GM23338 (cell line): Measurements from ENCODE around the gene SLC15A5.

ENCODE experiments used
- CREB1 ChIP-seq: fragments of 250-450 bp; sonication (Bioruptor Pico); IDR thresholded peaks from 2 replicates; pipeline ENCODE4 v1.5.0; 2020; ENCODE audit warnings: low read depth, mild to moderate bottlenecking, moderate library complexity
- EZH2 ChIP-seq: fragments of 200-600 bp; sonication (generic); IDR thresholded peaks from one replicate; pipeline ENCODE4 v1.8.0; 2017; ENCODE audit warnings: antibody characterized with exemption, mild to moderate bottlenecking, low read depth; ENCODE audit not compliant: unreplicated experiment
- EZH2phosphoT487 ChIP-seq: fragments of 200-600 bp; sonication (generic); IDR thresholded peaks from one replicate; pipeline ENCODE4 v1.8.1; 2018; ENCODE audit warnings: antibody characterized with exemption; ENCODE audit not compliant: unreplicated experiment
- NANOG ChIP-seq: IDR thresholded peaks from 2 replicates; pipeline ENCODE4 v1.6.1; 2016; ENCODE audit warnings: antibody characterized with exemption, borderline replicate concordance
- POLR2AphosphoS5 ChIP-seq: IDR thresholded peaks from 2 replicates; pipeline ENCODE4 v1.6.1; 2016; ENCODE audit warnings: antibody characterized with exemption, low read depth
- ZNF114 ChIP-seq: fragments of 250-450 bp; sonication (Bioruptor Pico); IDR thresholded peaks from 2 replicates; pipeline ENCODE4 v1.5.0; 2020; ENCODE audit warnings: mild to moderate bottlenecking, moderate library complexity
- TF ChIP-seq, protein P1 (sequence below): IDR thresholded peaks from one replicate; pipeline ENCODE4 v1.6.1; 2018; ENCODE audit warnings: antibody characterized with exemption; ENCODE audit not compliant: unreplicated experiment
- TF ChIP-seq, protein P2 (sequence below), 2 experiments: fragments of 200-600 bp in 1 of 2; sonication (generic) in 1 of 2; conservative IDR thresholded peaks; 2 replicates each; pipeline versions ENCODE4 v1.5.1 to v1.6.1; 2016 to 2017; ENCODE audit warnings: antibody characterized with exemption in 2 of 2, low read depth in 2 of 2, mild to moderate bottlenecking in 2 of 2, moderate library complexity in 1 of 2

DNA sequence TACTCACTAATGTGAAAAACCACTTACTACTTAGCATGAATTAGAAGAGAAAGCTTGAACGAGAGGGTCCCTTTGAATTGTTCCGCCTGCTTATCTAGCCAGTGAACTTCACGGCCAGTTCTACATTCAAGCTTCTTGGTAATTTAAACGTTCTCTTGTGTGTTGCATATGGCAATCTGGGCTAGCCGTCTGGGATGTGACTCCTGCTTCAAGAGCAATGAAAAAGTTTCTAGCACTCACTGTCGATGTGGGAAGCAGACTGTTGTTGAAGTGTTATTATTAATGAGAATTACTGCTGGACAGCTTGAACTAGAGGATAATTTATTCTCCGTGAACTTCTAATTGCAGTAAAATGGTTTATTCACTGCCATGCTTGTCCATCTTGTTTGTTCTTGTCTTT is 93.9 kb downstream of the SLC15A5 start:
- TF ChIP-seq ZNF114 (CRISPR knock-in tag) (no peak), EZH2 (no peak), POLR2AphosphoS5 (no peak), CREB1 (CRISPR knock-in tag) (no peak), EZH2phosphoT487 (no peak), NANOG (no peak)
- TF ChIP-seq, protein P1, sequence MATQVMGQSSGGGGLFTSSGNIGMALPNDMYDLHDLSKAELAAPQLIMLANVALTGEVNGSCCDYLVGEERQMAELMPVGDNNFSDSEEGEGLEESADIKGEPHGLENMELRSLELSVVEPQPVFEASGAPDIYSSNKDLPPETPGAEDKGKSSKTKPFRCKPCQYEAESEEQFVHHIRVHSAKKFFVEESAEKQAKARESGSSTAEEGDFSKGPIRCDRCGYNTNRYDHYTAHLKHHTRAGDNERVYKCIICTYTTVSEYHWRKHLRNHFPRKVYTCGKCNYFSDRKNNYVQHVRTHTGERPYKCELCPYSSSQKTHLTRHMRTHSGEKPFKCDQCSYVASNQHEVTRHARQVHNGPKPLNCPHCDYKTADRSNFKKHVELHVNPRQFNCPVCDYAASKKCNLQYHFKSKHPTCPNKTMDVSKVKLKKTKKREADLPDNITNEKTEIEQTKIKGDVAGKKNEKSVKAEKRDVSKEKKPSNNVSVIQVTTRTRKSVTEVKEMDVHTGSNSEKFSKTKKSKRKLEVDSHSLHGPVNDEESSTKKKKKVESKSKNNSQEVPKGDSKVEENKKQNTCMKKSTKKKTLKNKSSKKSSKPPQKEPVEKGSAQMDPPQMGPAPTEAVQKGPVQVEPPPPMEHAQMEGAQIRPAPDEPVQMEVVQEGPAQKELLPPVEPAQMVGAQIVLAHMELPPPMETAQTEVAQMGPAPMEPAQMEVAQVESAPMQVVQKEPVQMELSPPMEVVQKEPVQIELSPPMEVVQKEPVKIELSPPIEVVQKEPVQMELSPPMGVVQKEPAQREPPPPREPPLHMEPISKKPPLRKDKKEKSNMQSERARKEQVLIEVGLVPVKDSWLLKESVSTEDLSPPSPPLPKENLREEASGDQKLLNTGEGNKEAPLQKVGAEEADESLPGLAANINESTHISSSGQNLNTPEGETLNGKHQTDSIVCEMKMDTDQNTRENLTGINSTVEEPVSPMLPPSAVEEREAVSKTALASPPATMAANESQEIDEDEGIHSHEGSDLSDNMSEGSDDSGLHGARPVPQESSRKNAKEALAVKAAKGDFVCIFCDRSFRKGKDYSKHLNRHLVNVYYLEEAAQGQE: no peak
- TF ChIP-seq, protein P2, sequence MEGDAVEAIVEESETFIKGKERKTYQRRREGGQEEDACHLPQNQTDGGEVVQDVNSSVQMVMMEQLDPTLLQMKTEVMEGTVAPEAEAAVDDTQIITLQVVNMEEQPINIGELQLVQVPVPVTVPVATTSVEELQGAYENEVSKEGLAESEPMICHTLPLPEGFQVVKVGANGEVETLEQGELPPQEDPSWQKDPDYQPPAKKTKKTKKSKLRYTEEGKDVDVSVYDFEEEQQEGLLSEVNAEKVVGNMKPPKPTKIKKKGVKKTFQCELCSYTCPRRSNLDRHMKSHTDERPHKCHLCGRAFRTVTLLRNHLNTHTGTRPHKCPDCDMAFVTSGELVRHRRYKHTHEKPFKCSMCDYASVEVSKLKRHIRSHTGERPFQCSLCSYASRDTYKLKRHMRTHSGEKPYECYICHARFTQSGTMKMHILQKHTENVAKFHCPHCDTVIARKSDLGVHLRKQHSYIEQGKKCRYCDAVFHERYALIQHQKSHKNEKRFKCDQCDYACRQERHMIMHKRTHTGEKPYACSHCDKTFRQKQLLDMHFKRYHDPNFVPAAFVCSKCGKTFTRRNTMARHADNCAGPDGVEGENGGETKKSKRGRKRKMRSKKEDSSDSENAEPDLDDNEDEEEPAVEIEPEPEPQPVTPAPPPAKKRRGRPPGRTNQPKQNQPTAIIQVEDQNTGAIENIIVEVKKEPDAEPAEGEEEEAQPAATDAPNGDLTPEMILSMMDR (conservative IDR thresholded peaks at IDR 0.05; ENCODE audit: low read depth in 2 of 2): no peak
